Measurements from ENCODE around the gene NOS1AP. TPM values are rescaled to one million over a fixed set of nuclear protein-coding genes. Genes with fewer than 3 reads are reported as not detected.

The NOS1AP gene
- total RNA-seq, 2 experiments from 2014 or later, result 0.18 TPM

DNA sequence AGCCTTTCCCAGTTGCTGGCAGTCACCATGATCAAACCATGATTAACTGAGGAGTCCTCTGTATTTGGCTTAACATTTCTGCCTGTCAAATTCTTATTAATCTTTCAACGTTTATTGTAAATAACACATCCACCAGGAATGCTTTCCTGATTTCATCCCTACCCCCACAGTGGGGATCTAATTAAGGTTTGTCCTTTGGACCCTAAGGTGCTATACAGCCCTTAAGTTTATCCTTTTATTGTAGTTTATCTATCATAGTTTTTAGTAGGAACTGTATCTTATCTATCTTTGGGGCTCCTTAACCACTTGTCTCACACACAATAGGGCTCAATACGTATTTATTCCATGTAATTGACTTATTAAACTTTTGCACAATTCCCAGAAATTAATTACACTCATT lies 246.2 kb downstream of the NOS1AP start:
- DNase-seq, result no peak
- ChIA-PET POLR2A (no interaction called here), CTCF (no interaction called here)
- H3K4me3 Mint-ChIP-seq, result no peak overlapping the region
- H3K9me3 Mint-ChIP-seq, result no peaks in the 10 kb centered on the region
- intact Hi-C loops (cut with micrococcal nuclease), result no loop called here
- TF ChIP-seq, protein P1, sequence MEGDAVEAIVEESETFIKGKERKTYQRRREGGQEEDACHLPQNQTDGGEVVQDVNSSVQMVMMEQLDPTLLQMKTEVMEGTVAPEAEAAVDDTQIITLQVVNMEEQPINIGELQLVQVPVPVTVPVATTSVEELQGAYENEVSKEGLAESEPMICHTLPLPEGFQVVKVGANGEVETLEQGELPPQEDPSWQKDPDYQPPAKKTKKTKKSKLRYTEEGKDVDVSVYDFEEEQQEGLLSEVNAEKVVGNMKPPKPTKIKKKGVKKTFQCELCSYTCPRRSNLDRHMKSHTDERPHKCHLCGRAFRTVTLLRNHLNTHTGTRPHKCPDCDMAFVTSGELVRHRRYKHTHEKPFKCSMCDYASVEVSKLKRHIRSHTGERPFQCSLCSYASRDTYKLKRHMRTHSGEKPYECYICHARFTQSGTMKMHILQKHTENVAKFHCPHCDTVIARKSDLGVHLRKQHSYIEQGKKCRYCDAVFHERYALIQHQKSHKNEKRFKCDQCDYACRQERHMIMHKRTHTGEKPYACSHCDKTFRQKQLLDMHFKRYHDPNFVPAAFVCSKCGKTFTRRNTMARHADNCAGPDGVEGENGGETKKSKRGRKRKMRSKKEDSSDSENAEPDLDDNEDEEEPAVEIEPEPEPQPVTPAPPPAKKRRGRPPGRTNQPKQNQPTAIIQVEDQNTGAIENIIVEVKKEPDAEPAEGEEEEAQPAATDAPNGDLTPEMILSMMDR (IDR thresholded peaks at IDR 0.05), result no peak
- peaks cover 16% of the 10 kb centered on the region for H3K27me3 Mint-ChIP-seq
- no peak overlapping the region for H3K27ac Mint-ChIP-seq
- H3K4me1 Mint-ChIP-seq (ENCODE audit: low read depth), result no peaks in the 10 kb centered on the region
- H3K36me3 Mint-ChIP-seq (ENCODE audit: low read depth), result no peaks in the 10 kb centered on the region
- ATAC-seq, result no peak

DNA sequence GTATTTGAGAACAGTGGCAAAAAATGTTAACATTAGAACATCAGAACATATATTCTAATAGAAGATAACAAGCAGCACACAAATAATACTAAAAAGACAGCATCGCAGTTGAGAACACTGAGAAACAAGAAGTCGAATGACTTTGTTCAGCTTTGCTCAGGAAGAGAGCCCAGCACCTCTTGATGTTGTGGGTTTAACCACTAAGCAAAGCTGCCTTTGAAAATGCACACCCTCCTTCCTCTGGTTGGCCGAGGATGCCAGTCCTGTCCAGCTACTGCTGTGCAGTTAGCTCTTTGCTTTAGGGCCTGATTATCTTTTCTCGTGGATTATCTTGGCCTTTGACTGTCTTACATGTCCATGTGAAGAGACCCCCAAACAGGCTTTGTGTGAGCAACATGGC lies 246.7 kb downstream of the NOS1AP start:
- ChIA-PET CTCF (no interaction called here), POLR2A (no interaction called here)
- Mint-ChIP-seq H3K4me3 (no peak overlapping the region), H3K27ac (no peak overlapping the region), H3K4me1 (ENCODE audit: low read depth) (no peaks in the 10 kb centered on the region), H3K9me3 (no peaks in the 10 kb centered on the region), H3K36me3 (ENCODE audit: low read depth) (no peaks in the 10 kb centered on the region), H3K27me3 (peaks cover 16% of the 10 kb centered on the region)
- DNase-seq, result no peak
- TF ChIP-seq, protein P1 (IDR thresholded peaks at IDR 0.05), result no peak
- intact Hi-C loops (cut with micrococcal nuclease), result no loop called here
- ATAC-seq, result no peak

DNA sequence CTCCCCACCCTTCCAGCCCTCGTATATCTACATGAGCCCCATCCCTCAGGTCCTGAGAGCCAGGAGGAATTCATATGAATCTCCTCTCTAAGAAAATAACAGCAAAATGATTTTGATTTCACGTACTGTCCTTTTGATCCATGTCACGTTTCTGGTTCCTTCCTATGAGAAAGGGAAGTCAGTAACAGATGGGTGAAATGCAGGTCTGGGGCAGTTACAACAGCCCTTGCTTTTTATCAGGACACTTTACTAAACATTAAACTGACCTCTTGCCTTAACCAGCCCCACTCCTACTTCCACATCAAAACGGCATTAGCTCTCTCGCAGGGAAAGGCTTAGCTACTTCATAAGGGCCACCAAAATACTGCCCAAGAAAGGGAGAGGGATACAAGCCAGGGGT lies 248.1 kb downstream of the NOS1AP start:
- Mint-ChIP-seq H3K9me3 (no peaks in the 10 kb centered on the region), H3K36me3 (ENCODE audit: low read depth) (no peaks in the 10 kb centered on the region), H3K27ac (no peak overlapping the region), H3K4me1 (ENCODE audit: low read depth) (no peaks in the 10 kb centered on the region), H3K4me3 (no peak overlapping the region), H3K27me3 (peaks cover 16% of the 10 kb centered on the region)
- no peak for DNase-seq
- POLR2A ChIA-PET, result no interaction called here
- CTCF ChIA-PET, result no interaction called here
- TF ChIP-seq, protein P1 (IDR thresholded peaks at IDR 0.05), result no peak
- intact Hi-C loops (cut with micrococcal nuclease), result no loop called here
- no peak for ATAC-seq

DNA sequence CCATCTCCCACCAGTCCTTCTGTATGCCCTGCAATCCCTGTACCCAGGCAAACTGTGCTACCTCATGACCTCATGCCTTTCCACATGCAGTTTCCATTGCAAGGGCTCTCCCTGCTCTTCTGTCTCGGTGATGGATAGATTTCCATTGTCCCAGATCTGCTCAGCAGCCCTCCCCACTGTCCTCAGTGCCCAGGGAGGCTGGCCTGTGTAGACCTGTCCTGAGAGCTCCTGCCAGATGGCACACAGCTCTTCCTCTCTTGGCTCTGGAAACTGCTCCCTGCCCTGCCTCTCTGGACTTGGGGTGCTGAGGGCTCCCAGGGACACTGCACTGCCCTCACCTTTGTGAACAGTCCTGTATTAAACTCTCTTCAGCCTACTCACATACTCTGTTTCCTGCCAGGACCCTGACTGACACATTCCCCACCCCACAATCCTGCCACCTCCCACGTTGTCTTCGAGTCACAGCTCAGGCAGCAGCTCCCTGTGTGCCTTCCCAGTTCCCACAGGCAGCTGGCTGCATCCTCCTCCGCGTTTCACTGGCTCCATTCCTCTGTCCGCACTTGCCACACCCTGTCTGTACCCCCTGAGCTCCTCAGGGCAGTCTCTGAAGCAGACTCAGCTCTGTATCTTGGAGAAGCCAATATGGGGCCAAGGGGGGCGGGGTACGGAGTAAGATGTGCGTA lies 250.1 kb downstream of the NOS1AP start:
- ATAC-seq (no peak), DNase-seq (no peak)
- H3K9me3 Mint-ChIP-seq, result no peaks in the 10 kb centered on the region
- intact Hi-C loops (cut with micrococcal nuclease), result no loop called here
- TF ChIP-seq, protein P1 (IDR thresholded peaks at IDR 0.05), result no peak
- no peaks in the 10 kb centered on the region for H3K4me1 Mint-ChIP-seq (ENCODE audit: low read depth)
- ChIA-PET POLR2A (no interaction called here), CTCF (interaction anchor here (1.0 kb wide), 1 partner anchor 15 kb away, joined by 3 read pairs; no protein-coding TSS in a partner anchor)
- H3K36me3 Mint-ChIP-seq (ENCODE audit: low read depth), result no peaks in the 10 kb centered on the region
- no peak overlapping the region for H3K27ac Mint-ChIP-seq
- peaks cover 12% of the 10 kb centered on the region for H3K27me3 Mint-ChIP-seq
- H3K4me3 Mint-ChIP-seq, result no peak overlapping the region

DNA sequence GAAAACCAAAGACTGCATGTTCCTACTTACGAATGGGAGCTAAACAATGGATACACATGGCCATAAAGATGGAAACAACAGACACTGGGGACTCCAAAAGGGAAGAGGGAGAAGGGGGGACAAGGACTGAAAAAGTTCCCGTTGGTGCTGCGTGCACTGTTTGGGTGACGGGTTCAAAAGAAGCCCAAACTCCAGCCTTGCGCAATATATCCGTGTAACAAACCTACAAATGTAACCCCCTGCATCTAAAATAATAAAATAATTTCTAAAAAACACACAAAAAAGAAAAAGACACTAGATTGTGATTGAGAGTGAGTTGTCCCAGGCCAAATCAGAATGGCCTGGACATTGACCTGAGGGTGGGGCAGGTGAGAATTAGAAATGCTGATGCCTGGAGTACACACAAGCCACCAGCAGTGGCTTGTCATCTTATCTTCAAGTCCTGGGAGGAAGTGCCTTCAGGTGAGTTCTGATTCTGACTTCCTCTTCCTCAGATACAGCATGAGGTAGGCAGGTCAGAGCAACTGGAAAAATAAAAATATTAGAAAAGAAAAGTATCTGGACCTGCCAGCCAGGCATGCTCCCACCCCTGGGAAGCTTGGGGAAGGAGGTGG lies 252.4 kb downstream of the NOS1AP start:
- H3K27ac Mint-ChIP-seq, result no peak overlapping the region
- TF ChIP-seq, protein P1 (IDR thresholded peaks at IDR 0.05), result no peak
- H3K36me3 Mint-ChIP-seq (ENCODE audit: low read depth), result no peaks in the 10 kb centered on the region
- CTCF ChIA-PET, result no interaction called here
- intact Hi-C loops (cut with micrococcal nuclease), result no loop called here
- no peak overlapping the region for H3K4me3 Mint-ChIP-seq
- no peak for DNase-seq
- H3K9me3 Mint-ChIP-seq, result no peaks in the 10 kb centered on the region
- peaks cover 12% of the 10 kb centered on the region for H3K27me3 Mint-ChIP-seq
- no peak for ATAC-seq
- POLR2A ChIA-PET, result no interaction called here
- H3K4me1 Mint-ChIP-seq (ENCODE audit: low read depth), result no peaks in the 10 kb centered on the region

Measured in activated CD8-positive, alpha-beta T cell treated with anti-CD3 and anti-CD28 coated beads for 36 hours (primary cell).